AG08396 (cell line): ENCODE results near the gene PDE7B.
A peak's percentile ranks its signal among the peaks of the same experiment; 100 is the strongest.

Experiments used
- DNase-seq: peaks from one replicate; pipeline ENCODE4 v3.0.0; 2012; ENCODE audit warnings: low spot score, mixed read lengths

PDE7B gene

DNA sequence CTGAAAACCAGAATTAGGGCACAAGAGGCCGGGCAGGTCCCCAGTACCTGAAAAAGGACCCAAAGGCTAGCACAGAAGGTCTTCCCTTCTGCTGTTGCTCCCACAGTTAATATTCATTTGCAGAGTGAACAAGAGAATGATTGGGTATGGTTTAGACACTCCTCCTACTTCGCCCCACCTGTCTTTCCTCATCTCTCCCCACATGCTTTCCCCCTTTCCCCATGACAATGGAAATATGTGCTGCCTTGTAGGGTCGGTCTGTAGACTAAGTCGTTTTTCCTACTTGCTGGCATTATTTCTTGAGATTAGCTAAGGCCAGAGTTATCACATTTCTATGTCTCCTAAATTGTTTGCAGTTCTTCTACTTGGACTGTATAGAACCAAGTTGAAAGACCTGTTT lies 181.9 kb downstream of the PDE7B start:
- DNase-seq: no peak

DNA sequence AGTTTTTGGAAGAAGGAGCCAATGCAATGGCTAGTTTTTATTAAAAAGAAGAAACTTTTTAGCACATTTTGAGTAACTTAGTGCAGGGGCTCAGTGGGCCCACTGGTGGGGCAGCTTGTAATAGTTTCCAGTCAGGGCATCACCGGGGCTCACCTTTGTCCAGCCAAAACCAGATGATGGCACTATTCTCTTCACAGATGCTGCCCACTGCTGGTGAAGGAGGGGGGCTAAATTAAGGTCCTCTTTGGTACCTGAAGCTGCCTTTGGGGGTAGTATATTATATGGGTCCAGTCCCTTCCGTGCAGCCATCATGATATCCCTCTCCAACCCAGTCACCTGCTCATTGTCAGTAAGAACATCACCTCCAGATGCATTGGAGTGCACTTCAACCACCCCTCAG lies 182.9 kb downstream of the PDE7B start:
- no peak for DNase-seq

DNA sequence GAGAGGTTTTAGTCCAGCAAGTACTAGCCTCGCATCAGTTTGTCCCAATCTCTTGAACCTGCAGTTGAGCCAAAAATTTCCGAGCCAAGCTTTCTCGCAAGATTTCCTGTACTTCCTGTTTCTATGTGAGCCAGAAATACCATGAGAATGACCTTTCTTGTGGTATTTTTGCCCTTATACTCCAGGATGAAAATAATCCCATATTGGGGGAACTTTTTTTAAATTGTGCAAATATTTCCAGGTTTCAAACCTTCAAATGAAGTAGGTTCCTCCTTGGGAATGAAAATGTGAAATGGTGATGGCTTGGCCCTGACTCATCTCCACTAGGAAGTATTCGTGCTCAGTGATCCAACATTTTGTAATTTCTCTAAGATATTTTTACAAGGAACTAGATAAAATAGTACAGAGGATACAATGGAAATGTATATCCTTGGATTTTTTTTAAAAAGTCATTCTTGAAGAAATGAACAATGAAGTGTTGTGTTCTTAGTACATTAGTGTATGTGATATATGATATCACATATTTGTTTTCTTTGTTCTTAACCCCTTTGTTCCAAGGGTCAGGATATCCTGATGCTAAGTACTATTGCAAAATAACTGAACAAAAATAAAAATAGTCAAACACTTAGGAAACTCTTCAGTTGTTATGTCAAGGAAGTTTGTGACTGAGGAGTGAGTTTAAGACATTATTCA lies 184.0 kb downstream of the PDE7B start:
- no peak for DNase-seq

DNA sequence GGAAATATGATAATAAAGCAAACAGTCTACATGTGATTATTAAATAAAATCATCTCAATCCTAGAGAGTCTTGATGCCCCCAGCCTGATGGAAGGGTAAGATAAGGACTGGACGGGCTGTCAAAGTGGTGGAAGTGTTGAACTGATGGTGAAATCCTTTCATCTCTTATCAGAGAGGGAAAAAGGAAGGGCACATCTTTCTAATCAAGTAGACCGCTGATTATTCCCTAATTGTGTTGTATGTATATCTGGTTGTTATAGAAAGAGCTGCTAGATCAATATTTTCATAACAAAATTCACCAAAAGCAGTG lies 184.5 kb downstream of the PDE7B start:
- DNase-seq: no peak

DNA sequence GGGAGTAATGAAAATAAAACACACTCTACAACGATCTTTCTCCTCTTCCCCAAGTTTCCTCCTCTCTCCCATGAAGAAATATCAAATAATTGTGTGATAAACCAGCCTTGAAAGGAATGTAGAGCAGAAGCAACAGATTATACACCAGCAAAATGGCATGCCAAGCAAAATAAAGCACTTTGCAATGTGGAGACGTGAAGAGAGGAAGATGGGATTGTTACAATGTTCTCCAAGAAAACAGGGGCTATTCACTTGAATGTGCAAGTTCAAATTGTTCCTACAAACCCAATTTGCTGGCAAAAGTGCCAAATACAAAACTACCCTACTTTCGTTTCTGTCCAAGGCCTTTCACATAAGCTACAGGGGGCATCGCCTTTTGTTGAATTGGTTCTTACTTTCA lies 185.1 kb downstream of the PDE7B start:
- DNase-seq: no peak

DNA sequence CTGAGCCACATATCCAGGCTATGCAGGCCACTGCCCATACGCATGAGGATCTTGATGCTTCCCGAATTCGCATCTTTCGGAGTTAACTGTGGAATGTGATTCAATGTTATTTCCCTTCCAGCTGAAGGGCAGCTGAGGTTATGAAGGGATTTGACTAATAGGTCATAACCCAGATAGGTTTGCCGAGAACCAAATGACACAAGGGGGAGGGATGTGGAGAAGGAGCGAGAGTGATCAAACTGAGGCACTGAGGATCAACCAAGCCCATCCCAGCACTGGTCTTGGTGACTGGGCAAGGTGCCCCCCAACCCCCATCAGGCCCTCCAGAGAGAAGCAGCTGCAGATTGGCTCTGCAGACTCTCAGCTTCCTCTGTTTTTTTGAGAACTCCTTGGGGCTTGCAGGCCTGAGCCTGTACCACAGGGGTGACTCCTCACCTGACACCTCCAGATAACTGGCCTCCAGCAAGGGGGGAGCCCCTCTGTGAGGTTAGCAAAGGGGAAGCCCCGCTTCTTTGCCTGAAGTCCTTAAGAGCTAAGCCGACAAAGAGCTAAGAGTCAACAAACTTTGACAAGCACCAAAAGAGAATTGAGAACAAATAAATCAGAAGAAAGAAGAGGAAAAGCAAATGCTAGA lies 185.9 kb downstream of the PDE7B start:
- DNase-seq: no peak

DNA sequence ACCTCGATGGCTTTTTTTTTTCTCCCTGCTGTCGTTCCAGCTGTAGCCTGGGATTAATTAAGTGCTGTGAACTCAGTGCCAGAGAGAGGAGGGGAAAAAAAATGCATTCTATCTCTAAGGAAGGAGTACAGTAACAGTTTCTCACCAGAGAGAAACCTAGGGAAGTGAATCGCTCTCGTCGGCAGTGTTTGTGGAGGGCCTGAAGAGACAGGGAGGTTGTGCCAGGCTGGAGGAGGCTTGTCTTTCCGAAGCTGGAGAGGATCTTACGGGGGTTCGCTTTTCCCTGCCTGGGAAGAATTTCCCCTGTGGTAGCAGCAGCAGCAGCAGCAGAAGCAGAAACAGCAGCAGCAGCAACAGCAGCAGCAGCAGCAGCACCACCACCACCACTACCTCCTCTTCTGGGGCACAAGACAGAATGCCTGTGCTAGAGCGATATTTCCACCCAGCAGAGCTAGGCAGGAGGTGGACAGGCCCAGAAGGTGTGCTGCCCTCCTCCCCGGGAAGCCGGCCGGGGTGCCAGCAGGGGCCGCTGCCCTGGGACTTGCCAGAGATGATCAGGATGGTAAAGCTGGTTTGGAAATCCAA lies 186.5 kb downstream of the PDE7B start:
- peak; percentile 22 for DNase-seq

DNA sequence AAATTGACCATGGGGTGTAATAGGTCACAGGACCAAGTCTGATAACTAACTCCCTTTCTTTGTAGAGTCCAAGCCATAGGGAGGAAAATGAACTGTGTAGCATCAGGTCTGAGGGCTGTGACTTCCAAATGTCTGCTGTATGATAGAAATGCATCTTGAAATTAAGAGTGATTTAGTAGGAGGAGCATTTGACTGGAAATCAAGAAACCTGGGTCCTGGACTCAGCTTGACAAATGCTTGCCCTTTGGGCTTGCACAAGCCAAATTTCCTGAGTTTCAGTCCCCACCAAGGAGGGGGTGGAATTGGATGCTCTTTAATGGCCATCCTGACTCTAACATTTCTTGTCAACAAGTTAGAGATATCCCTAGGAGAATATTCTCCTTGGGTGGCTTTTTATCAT lies 187.0 kb downstream of the PDE7B start:
- DNase-seq: no peak

DNA sequence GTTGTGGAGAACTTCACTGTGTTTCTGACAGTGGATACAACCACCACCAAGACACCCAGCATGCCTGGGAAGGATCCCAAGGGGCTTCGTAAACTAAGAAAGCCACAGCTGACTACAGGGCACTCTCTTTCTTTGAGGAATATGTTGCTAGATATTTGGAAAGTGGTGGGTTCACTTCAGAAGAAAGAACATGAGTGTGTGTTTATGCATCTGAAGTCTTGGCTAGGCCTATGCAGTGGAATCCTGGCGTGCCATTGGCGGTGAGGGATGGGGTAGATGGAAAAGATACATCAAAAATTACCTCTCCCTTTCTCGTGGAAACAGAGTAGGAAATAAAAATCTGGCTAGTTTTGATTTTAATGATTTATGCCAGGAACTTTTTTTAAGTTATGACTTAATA lies 187.7 kb downstream of the PDE7B start:
- no peak for DNase-seq

DNA sequence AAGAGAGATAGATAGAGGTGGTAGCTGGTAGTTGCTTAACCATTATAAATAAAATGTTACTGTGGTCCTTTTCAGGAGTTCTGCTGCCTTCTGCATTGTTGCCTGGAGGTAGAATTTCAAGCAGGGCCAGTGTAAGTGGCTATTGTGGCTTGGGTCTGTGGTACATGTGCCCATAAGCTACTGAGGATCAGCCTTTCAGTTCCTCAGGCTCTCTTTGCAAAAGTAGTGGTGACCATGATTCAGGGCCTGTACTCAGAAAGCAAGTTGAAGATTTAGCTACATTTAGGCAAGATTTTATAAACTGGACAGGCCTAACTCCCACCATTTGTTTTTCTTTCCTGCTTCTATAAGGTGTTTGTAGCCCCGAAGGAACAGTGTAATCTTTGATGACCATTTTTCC lies 199.0 kb downstream of the PDE7B start:
- DNase-seq: no peak

DNA sequence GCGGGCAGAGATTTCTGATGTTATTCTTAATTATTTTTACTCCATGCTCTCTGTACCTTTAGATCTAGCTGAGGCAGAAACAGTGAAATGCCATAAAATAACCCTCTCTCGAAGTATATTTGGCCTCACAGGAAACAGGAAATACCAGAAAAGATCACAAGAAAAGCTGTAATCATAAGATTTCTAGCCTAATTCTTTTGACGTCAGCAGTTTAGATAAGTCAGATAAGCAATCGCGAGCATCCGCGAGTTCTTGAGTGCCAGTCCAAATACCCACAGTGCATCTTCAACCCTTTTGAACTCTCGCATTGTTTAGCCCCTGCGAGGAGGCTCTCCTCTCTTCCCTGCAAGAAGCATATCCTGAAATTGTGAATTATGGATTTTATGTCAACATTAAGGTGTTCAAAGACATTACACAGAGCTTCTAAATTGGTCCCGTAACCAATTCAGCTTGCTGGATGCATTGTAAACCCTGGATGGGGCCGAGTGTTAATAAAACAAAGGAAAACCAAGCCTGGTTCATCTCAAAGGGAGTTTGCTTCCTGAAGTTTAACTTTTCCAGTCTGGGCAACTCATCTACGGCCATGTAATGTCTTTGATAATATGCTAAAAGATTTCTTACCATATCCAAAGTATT lies 199.8 kb downstream of the PDE7B start:
- DNase-seq: no peak

DNA sequence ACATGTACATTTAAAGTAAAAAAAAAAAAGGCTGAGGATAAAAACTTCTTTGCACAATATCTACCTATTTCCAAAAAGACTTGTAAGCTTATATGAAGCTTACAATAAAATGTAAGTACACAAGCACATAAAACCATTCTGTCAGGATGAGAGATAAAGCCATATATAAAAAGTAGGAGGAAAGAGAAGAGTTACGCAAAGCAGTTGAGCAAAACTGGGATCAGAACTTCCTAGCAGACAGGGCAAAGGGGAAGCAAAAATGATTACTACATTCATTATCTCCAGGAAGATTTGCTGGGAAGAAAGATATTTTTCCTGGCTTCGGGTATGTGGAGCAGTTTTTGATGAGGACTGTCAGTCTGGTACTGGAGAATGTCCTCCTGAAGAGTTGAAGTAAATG lies 200.5 kb downstream of the PDE7B start:
- DNase-seq: no peak

DNA sequence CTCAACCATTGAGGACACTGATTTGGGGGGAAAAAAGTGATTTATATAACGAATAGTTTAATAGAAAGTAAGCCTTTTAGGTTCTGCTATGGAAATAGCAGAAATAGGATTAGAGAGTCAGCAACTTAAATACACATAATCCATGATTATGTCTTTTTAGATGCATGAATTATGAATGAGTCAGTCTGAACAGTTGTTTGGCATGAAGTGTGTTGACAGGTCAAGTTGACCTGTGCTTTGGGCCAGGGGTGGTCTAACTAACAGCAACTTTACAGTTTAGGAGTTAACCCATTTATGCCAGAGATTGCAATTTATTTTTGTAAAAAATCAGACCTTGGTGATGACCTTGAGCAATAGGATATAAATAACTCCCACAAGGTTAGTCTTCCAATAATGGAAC lies 207.4 kb downstream of the PDE7B start:
- no peak for DNase-seq

DNA sequence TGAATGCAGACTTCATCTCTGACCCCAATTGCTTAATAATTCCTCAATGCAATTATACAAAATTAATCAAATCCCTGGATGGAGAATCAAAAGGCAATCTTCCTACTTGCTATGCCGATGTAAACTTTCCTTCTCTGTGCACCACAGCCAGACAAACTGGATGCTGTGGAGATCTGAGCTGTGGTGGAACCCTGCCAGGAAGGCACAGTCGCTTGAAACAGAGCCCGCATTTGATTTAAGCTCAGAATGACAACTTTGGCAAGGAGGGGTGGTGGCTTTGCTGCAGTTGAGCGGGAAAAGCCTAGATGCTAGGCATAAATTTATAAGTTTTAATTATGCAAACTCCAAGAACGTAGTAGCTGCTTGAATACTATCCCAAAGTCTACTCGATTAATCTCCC lies 207.8 kb downstream of the PDE7B start:
- DNase-seq: no peak

DNA sequence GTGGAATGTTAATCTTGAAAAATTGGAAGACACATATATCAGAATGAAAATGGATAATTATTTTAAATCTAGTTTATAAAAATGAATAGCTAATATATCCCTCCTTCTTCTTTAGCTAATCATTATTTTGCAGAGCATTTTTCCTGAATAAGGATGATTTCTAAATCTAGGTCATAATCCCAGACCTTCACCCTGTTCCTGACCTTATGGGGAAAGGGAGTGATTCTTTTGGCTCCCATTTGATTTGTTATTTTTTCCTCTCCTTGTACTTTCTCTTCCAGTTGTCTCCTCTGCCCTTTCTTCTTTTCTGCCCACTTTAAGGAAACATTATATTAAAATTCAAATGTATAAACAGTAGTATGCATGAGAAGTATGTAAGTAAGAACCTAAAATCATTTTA lies 208.6 kb downstream of the PDE7B start:
- DNase-seq: no peak

DNA sequence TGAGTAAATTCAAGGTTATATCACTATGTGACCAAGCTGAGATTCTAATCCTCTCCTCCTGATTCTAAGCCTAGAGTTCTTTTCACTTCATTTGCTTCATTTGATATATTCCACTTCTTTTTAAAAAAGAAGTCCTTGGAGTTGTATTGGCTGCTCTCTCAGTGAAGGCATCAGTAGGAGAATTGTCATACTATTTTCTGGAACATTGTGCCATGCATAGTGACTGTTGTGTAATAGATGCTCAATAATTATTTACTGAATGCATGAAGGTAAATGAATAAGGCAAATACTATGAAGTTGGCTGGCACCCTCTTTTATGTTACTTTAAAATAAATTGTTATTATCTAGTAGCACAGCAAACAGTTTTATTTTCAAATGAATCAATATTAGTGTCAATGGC lies 209.3 kb downstream of the PDE7B start:
- DNase-seq: no peak

DNA sequence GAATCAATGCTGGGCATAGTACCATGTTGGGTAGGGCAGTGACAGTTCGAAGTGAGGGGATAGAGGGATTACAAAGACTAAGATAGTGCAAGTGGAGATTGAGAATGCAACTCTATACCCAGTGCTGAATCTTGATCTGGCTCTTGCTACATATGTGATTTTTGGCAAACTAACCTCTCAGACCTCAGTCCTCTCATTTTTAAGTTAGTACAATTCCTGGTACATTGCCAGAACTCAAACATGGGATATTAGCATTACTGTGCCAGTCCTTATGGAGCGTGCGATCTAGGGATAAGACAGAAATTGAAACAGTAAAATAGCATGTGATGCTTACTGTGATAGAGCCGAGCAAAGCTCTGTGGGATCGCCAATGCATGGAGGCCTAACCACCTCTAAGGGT lies 210.2 kb downstream of the PDE7B start:
- no peak for DNase-seq

DNA sequence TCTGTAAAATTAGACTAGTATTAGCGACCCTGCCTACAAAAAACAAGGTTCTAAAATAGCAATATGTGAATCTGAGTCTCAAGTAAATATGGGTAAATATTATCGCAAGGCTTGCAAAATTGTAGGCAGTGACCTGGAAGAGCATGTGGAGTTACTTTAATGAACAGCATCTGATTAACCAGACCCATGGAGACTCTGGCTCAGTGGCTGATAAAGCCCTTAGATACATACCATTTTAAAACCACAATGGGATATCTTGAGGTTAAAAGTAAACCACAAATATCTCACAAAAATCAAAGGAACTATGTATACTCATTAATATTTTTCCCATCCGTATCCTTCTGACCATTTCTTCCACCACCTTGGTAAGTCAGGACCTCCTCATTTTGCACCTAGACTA lies 211.6 kb downstream of the PDE7B start:
- DNase-seq: no peak

DNA sequence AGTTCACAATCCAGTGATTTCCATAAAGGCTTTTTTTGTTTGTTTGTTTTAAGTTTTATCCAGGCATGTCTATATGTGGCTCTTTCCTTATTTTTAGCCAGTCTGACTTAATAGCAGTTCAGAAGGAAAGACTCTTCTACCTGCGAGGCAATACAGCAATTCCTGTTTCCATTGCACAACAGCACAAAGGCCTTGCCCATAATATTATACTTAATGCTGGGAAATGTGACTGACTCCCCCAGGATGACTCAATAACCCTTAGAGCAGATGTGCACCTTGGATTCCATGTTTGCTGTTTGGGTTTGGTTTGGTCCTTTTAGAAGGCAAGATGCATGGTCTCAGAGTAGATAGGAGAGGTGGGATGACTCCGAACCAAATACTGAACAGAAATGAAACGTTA lies 214.5 kb downstream of the PDE7B start:
- no peak for DNase-seq

DNA sequence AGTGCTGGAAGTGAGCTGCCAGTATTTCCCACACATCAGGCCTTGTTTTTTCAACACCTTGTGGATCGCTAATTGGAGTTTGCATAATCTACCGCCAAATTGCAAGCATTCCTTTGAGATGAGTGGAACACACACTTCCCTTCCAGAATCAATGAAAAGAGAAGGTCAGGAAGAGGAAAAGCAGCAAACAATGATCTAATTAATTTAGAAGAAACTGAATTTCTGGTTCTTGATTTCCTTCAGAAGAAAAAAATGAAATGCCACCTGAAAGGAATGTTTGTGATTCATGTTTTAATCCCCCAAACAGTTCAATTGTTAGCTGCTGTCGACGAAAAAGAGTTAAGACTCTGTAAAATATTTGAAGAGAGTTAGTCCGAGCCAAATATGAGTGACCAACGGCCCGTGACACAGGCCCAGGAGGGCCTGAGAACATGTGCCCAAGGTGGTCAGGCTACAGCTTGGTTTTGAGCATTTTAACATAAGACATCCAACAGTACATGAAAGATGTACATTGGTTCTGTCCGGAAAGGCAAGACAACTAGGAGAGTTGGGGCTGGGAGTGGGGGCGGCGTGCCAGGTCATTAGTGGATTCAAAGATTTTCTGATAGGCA lies 216.3 kb downstream of the PDE7B start:
- no peak for DNase-seq

DNA sequence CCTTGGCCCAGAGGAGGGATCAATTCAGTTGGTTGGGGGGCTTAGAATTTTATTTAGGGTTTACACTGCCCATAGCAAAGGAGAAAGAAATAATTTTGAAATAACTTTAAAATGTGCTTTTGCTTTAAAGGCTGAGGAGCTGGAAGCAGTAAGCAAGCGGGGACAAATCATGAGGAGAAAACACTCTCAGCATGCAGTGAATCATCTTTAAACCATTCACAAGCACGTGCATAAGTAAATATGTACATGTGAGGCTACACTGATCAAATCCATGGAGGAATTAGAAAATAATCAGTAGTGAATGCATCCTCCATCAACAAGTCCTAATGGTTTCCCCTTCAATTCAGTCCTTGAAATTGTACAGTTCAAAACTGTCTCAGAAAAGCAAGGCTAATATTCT lies 217.6 kb downstream of the PDE7B start:
- DNase-seq: peak; percentile 54

DNA sequence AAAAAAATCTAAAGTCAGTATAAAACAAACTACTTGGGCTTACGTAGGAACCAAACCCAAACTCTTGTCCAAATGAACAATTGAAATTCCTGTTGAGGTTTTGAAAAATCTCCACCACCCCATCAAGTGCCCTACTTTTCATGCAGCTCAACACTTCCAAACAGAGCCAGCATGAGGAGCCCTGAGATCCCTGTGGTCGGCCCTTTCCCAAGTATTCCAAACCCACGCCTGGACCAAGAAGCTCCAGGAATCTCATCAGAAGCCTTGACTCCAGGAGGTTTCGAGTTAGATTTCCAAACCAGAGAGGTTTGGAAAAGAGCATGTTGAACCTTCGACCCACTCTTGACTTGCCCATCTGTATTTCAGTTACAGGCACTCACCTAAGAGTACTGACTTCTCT lies 219.3 kb downstream of the PDE7B start:
- DNase-seq: no peak

DNA sequence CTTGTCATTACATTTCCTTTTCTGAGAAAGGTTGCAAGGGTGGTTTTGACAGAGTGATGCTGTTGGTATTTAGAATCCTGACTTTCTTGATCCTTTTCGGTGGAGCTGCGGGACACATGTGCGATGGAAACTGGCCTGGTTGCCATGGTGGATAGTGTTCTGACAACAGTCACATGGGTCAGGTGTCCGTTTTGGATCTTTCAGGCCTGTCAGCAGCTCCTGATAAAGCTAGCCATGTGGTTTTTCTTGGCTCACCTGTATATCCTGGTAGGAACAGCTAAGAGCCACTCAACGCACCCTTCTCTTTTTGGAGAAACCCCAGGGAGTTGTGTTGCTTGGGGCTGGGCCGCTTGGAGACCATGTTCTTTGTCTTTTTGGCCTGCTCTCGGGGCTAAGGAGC lies 221.2 kb downstream of the PDE7B start:
- no peak for DNase-seq
